HepG2 (cell line): Measurements from ENCODE around the gene ARHGEF7. TPM values are rescaled to one million over a fixed set of nuclear protein-coding genes. Genes with fewer than 3 reads are reported as not detected.

Source experiments
- ATAC-seq: fragments of 200-7000 bp; cut with Tn5 transposase; 3 replicates; pipeline ENCODE4 v1.9.1; 2020; ENCODE audit warnings: mild to moderate bottlenecking, moderate library complexity
- BruUV-seq: library from RNA; stranded (reverse); fragments of 400-500 nt; replicated peaks from 2 replicates; lab custom pipeline; 2021; lab: Mats Ljungman, UMichigan
- CTCF ChIA-PET: fragments of 300-600 bp; formaldehyde crosslinking; extraction: SDS; loops from one replicate; lab custom pipeline; 2021; ENCODE audit warnings: low total read pairs, inconsistent platforms, low intra/inter-chr PET ratio; lab: Yijun Ruan, JAX
- POLR2A ChIA-PET: fragments of 350-600 bp; sonication (Branson Sonifier 250); formaldehyde crosslinking; loops from one replicate; lab custom pipeline; 2020; ENCODE audit warnings: antibody characterized with exemption, inconsistent platforms; lab: Yijun Ruan, JAX
- DNase-seq: peaks from one replicate; pipeline ENCODE4 v3.0.0-alpha.2; 2015; ENCODE audit warnings: low spot score
- FAIRE-seq: peaks from 3 replicates; lab custom pipeline; 2011; peaks lifted over from hg19 to GRCh38; lab: Jason Lieb, UNC
- H2AFZ ChIP-seq: one replicate; pipeline ENCODE4 v1.6.1; 2011; ENCODE audit warnings: low read length, inconsistent platforms
- H3K27ac ChIP-seq: fragments of 300-600 bp; 3 replicates; pipeline ENCODE4 v1.8.0; 2011; ENCODE audit warnings: mixed run types, mild to moderate bottlenecking, mixed read lengths, low read length, inconsistent platforms; ENCODE audit not compliant: insufficient read depth; ENCODE audit errors: extremely low read length
- H3K27me3 ChIP-seq, 2 experiments: fragments of 200-600 bp in 1 of 2; 2 replicates in 1 of 2; 3 replicates in 1 of 2; pipeline versions ENCODE4 v1.6.0 to v1.8.0; 2011; ENCODE audit warnings: low read length in 2 of 2, mild to moderate bottlenecking in 2 of 2, moderate library complexity in 2 of 2, inconsistent platforms in 1 of 2; ENCODE audit not compliant: insufficient read depth in 2 of 2, control insufficient read depth in 1 of 2
- H3K36me3 ChIP-seq, 2 experiments: fragments of 200-600 bp in 1 of 2; replicated peaks in 1 of 2; 2 replicates in 1 of 2; 3 replicates in 1 of 2; pipeline versions ENCODE4 v1.5.1 to v1.8.0; 2011; ENCODE audit warnings: low read length in 2 of 2, inconsistent platforms in 1 of 2; ENCODE audit not compliant: insufficient read depth in 2 of 2, control insufficient read depth in 1 of 2
- H3K4me1 ChIP-seq: 2 replicates; pipeline ENCODE4 v1.5.1; 2012; ENCODE audit warnings: low read length, inconsistent platforms; ENCODE audit not compliant: insufficient read depth
- H3K4me2 ChIP-seq: 2 replicates; pipeline ENCODE4 v1.6.0; 2011; ENCODE audit warnings: low read depth, low read length, inconsistent platforms
- H3K4me3 ChIP-seq, 3 experiments: fragments of 200-600 bp in 1 of 3; sonication (generic), shearing (Covaris generic) in 1 of 3; replicated peaks in 1 of 3; 2 replicates each; pipeline ENCODE4 v1.5.1; 2011 to 2016; ENCODE audit warnings: low read length in 3 of 3, inconsistent platforms in 2 of 3, low read depth in 2 of 3, mild to moderate bottlenecking in 2 of 3, control low read depth in 1 of 3, mixed read lengths in 1 of 3; ENCODE audit not compliant: insufficient read depth in 1 of 3
- H3K79me2 ChIP-seq: one replicate; pipeline ENCODE4 v1.6.1; 2011; ENCODE audit warnings: low read length, inconsistent platforms; ENCODE audit not compliant: insufficient read depth
- H3K9ac ChIP-seq: 2 replicates; pipeline ENCODE4 v1.6.0; 2011; ENCODE audit warnings: mild to moderate bottlenecking, low read depth, low read length, inconsistent platforms; ENCODE audit not compliant: insufficient read depth
- H3K9me3 ChIP-seq: 2 replicates; pipeline ENCODE4 v1.5.1; 2012; ENCODE audit warnings: mild to moderate bottlenecking, low read length
- H4K20me1 ChIP-seq: 2 replicates; pipeline ENCODE4 v1.6.0; 2011; ENCODE audit warnings: inconsistent platforms, mild to moderate bottlenecking, low read length, moderate library complexity; ENCODE audit not compliant: insufficient read depth
- HNRNPH1 ChIP-seq: fragments of 200-400 bp; formaldehyde crosslinking; optimal IDR thresholded peaks from 2 replicates; pipeline ENCODE3; 2017; ENCODE audit warnings: mild to moderate bottlenecking, low read depth, low read length
- NR1H2 ChIP-seq: sonication (generic); formaldehyde crosslinking; IDR thresholded peaks from 2 replicates; pipeline ENCODE4 v1.8.1; 2022; ENCODE audit warnings: low read depth, missing genetic modification reagents, borderline replicate concordance
- NR3C1 ChIP-seq: sonication (generic); formaldehyde crosslinking; IDR thresholded peaks from 2 replicates; pipeline ENCODE4 v1.4.0; 2020; ENCODE audit warnings: missing genetic modification reagents
- POLR2AphosphoS5 ChIP-seq: IDR thresholded peaks from 2 replicates; pipeline ENCODE4 v1.6.1; 2012; ENCODE audit warnings: low read depth, low read length
- ZNF207 ChIP-seq: fragments of 450-650 bp; IDR thresholded peaks from 2 replicates; pipeline ENCODE4 v1.6.1; 2016; ENCODE audit warnings: antibody characterized with exemption, borderline replicate concordance
- ZNF83 ChIP-seq: sonication (generic); formaldehyde crosslinking; IDR thresholded peaks from 2 replicates; pipeline ENCODE4 v1.4.0; 2020; ENCODE audit warnings: missing genetic modification reagents, mild to moderate bottlenecking, borderline replicate concordance
- ZSCAN20 ChIP-seq: sonication (generic); formaldehyde crosslinking; IDR thresholded peaks from 2 replicates; pipeline ENCODE4 v1.4.0; 2020; ENCODE audit warnings: missing genetic modification reagents, mild to moderate bottlenecking, borderline replicate concordance
- WGBS: methylation state at CpG from one replicate; pipeline ENCODE4 v1.1.6; 2017; ENCODE audit warnings: low lambda C conversion rate; 5-methylcytosine and 5-hydroxymethylcytosine counted together
- in situ Hi-C: cut with HindIII; loops from 2 replicates; pipeline ENCODE4 v1.10.0; 2017; ENCODE audit warnings: low pct_unique_long_range_greater_than_20kb; ENCODE audit not compliant: extremely low pct_ligation_motif_present
- intact Hi-C: fragments of 100-400 bp; cut with micrococcal nuclease; formaldehyde crosslinking; loops from one replicate; pipeline ENCODE4 v1.10.0; 2022; ENCODE audit not compliant: unreplicated experiment
- polyA plus RNA-seq, 8 experiments: library from polyadenylated mRNA; depleted of rRNA in 3 of 8; stranded (reverse) in 7 of 8; unstranded in 1 of 8; fragments of >200 nt; fragmentation: Illumina TruSeq in 4 of 8; extraction: Trizol in 4 of 8; gene quantifications; 2 replicates each; pipeline versions ENCODE4 v1.2.1 to v1.2.3, GENCODE V29; 2011 to 2016; ENCODE audit warnings: low read depth in 4 of 8, missing spikeins in 1 of 8, mixed read lengths in 1 of 8; ENCODE audit not compliant: insufficient read depth in 1 of 8
- total RNA-seq, 5 experiments: library from RNA; depleted of rRNA; stranded (reverse); fragments of >200 nt; fragmentation: Illumina TruSeq; extraction: Trizol; gene quantifications; 2 replicates each; pipeline ENCODE4 v1.2.3, GENCODE V29; 2016; ENCODE audit warnings: low read depth in 1 of 5
- TF ChIP-seq, protein P1 (sequence below): sonication (generic); formaldehyde crosslinking; IDR thresholded peaks from 2 replicates; pipeline ENCODE4 v1.8.0; 2022; ENCODE audit warnings: mild to moderate bottlenecking, missing genetic modification reagents; ENCODE audit not compliant: insufficient replicate concordance
- TF ChIP-seq, protein P2 (sequence below), 2 experiments: fragments of 450-650 bp in 1 of 2; sonication (generic) in 1 of 2; formaldehyde crosslinking in 1 of 2; IDR thresholded peaks; 2 replicates each; pipeline versions ENCODE4 v1.6.1 to v1.8.0; 2016 to 2022; ENCODE audit warnings: antibody characterized with exemption in 1 of 2, mild to moderate bottlenecking in 1 of 2, missing genetic modification reagents in 1 of 2
- TF ChIP-seq, protein P3 (sequence below): fragments of 450-650 bp; IDR thresholded peaks from 2 replicates; pipeline ENCODE4 v1.6.1; 2017; ENCODE audit warnings: mild to moderate bottlenecking

The ARHGEF7 gene
- total and polyA plus RNA-seq, 2 of the 13 experiments (the other 11 are each of a cell fraction or from before 2014, with no cell fraction given), result 15.7 to 22.3 TPM

DNA sequence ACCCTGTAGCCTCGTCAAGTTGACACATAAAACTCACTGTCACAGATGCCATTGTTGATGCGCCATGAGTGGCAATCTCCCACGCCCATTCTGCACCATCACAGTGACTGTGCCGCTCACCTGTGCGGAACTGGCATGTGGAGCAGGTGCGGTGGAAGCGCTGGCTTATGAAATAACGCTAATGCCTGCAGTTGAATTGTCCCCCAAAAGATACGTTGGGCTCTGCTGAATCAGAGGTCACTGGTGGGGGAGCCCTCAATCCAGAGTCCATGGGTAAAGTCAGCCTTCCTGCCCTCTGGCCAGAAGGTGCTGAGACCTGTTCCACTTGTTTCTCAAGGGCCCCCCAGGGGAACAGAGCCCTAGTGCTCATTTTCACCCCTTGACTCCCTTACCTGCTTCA is 2.9 kb upstream of the ARHGEF7 start:
- BruUV-seq, result no TSS peak
- Histone ChIP-seq H3K9me3 (no peaks in the 10 kb centered on the region), H4K20me1 (no peaks in the 10 kb centered on the region), H3K4me2 (no peak overlapping the region), H3K79me2 (no peaks in the 10 kb centered on the region), H3K4me1 (peaks cover 5% of the 10 kb centered on the region), H3K4me3 (no peak overlapping the region), H2AFZ (no peak overlapping the region), H3K27ac (no peak overlapping the region), H3K36me3 (no peaks in the 10 kb centered on the region), H3K27me3 (peaks cover 13 to 49% of the 10 kb centered on the region in 2 experiments), H3K9ac (no peak overlapping the region)
- in situ Hi-C loops, result no loop called here
- CTCF ChIA-PET, result no interaction called here
- POLR2A ChIA-PET, result no interaction called here
- no peak for ATAC-seq
- FAIRE-seq, result no peak
- TF ChIP-seq, protein P1, sequence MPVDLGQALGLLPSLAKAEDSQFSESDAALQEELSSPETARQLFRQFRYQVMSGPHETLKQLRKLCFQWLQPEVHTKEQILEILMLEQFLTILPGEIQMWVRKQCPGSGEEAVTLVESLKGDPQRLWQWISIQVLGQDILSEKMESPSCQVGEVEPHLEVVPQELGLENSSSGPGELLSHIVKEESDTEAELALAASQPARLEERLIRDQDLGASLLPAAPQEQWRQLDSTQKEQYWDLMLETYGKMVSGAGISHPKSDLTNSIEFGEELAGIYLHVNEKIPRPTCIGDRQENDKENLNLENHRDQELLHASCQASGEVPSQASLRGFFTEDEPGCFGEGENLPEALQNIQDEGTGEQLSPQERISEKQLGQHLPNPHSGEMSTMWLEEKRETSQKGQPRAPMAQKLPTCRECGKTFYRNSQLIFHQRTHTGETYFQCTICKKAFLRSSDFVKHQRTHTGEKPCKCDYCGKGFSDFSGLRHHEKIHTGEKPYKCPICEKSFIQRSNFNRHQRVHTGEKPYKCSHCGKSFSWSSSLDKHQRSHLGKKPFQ (CRISPR knock-in tag), result no peak
- TF ChIP-seq ZSCAN20 (CRISPR knock-in tag) (no peak), NR1H2 (CRISPR knock-in tag) (no peak), ZNF83 (CRISPR knock-in tag) (no peak), NR3C1 (CRISPR knock-in tag) (no peak), ZNF207 (no peak), POLR2AphosphoS5 (no peak), HNRNPH1 (no peak)
- TF ChIP-seq, protein P2, sequence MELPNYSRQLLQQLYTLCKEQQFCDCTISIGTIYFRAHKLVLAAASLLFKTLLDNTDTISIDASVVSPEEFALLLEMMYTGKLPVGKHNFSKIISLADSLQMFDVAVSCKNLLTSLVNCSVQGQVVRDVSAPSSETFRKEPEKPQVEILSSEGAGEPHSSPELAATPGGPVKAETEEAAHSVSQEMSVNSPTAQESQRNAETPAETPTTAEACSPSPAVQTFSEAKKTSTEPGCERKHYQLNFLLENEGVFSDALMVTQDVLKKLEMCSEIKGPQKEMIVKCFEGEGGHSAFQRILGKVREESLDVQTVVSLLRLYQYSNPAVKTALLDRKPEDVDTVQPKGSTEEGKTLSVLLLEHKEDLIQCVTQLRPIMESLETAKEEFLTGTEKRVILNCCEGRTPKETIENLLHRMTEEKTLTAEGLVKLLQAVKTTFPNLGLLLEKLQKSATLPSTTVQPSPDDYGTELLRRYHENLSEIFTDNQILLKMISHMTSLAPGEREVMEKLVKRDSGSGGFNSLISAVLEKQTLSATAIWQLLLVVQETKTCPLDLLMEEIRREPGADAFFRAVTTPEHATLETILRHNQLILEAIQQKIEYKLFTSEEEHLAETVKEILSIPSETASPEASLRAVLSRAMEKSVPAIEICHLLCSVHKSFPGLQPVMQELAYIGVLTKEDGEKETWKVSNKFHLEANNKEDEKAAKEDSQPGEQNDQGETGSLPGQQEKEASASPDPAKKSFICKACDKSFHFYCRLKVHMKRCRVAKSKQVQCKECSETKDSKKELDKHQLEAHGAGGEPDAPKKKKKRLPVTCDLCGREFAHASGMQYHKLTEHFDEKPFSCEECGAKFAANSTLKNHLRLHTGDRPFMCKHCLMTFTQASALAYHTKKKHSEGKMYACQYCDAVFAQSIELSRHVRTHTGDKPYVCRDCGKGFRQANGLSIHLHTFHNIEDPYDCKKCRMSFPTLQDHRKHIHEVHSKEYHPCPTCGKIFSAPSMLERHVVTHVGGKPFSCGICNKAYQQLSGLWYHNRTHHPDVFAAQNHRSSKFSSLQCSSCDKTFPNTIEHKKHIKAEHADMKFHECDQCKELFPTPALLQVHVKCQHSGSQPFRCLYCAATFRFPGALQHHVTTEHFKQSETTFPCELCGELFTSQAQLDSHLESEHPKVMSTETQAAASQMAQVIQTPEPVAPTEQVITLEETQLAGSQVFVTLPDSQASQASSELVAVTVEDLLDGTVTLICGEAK (IDR thresholded peaks at IDR 0.05), result no peak
- TF ChIP-seq, protein P2 (CRISPR knock-in tag; IDR thresholded peaks at IDR 0.05), result no peak
- TF ChIP-seq, protein P3, sequence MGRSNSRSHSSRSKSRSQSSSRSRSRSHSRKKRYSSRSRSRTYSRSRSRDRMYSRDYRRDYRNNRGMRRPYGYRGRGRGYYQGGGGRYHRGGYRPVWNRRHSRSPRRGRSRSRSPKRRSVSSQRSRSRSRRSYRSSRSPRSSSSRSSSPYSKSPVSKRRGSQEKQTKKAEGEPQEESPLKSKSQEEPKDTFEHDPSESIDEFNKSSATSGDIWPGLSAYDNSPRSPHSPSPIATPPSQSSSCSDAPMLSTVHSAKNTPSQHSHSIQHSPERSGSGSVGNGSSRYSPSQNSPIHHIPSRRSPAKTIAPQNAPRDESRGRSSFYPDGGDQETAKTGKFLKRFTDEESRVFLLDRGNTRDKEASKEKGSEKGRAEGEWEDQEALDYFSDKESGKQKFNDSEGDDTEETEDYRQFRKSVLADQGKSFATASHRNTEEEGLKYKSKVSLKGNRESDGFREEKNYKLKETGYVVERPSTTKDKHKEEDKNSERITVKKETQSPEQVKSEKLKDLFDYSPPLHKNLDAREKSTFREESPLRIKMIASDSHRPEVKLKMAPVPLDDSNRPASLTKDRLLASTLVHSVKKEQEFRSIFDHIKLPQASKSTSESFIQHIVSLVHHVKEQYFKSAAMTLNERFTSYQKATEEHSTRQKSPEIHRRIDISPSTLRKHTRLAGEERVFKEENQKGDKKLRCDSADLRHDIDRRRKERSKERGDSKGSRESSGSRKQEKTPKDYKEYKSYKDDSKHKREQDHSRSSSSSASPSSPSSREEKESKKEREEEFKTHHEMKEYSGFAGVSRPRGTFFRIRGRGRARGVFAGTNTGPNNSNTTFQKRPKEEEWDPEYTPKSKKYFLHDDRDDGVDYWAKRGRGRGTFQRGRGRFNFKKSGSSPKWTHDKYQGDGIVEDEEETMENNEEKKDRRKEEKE, result no peak
- WGBS, result 56% methylated on average over 7 of the region's 9 CpGs
- intact Hi-C loops, result no loop called here
- DNase-seq, result no peak
